GM21723 (cell line): ENCODE results near the gene ATP2A3.
"Not testable (repeated sequence)": the region's sequence is repeated elsewhere in the genome, so short reads cannot be mapped to it uniquely, and the experiment has no call there.

ENCODE experiments used
- ATAC-seq: cut with Tn5 transposase; IDR thresholded peaks from one replicate; pipeline ENCODE4 v1.9.1; 2021; ENCODE audit warnings: mild to moderate bottlenecking, moderate library complexity; ENCODE audit not compliant: unreplicated experiment

Gene ATP2A3

DNA sequence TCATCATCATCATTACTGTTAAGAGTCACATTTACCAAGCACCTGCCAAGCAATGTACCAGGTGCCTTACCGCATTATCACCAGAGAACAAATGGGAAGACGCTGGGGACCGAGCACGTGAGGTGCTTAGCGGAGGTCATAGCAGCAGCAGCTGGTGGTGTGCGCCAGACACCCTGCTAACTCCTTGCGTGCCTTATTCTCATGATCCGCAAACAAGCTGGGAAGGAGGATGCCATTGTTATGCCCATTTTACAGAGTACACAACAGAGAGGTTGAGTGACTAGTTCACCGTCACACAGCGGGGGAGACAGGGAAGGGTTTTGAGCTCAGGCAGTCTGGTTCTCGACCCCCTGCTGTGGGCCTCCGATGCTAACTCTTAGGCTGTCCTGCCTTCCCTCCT is 7.3 kb downstream of the ATP2A3 start:
- no peak for ATAC-seq

DNA sequence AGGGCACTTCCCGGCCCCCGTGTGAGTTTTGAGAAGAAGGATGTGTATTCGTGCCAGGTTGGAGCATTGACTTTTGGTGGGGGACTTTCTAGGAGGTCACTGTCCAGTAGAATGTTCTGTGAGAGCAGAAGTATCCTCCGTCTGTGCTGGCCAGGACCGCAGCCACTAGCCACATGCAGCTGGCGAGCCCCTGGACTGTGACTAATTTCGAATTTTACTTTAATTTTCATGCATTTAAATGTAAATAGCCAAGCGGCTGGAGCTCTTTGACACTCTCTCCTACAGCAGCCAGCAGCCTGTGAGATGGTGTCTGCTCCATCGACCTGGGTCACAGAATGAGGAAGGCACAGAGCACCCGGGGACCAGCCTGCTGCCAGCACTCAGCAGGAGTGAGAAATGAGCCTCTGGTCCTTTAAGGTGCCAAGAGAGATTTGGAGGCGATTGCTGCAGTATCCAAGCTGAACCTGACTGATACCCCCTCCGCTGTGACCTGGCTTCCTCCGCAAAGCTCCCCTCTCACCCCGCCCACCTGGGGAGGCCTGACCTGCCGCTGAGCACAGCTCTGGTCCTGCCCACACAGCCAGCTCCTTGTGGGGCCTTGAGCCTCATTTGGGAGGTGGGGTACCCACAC is 7.8 kb downstream of the ATP2A3 start:
- no peak for ATAC-seq

GRCh38 chr17:3955673-3955988 is 8.6 kb downstream of the ATP2A3 start:
- ATAC-seq, result no peak

GRCh38 chr17:3954976-3955672 is 9.1 kb downstream of the ATP2A3 start:
- no peak for ATAC-seq

DNA sequence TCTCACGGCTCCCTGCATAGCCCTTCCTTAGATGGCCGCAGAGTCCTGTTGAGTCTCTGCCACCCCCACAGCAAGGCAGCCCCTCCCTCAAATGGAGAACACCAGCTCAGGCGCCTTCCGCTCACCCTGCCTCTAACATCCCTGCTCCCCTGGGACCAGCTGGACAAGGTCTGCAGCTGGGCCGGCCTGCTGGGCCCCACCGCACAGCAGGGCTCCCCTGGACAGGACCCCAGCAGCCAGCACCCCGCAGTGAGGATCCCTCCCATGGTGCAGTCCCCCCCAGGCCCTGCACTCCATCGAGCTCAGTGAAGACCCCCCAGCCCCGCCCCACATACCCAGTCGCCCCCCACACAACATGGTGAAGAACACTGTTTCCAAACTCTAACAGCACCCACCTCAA is 10.2 kb downstream of the ATP2A3 start:
- ATAC-seq, result no peak

- ATAC-seq, result no peak
Observed at GRCh38 chr17:3953542-3953941, 10.7 kb downstream of the ATP2A3 start.

- no peak for ATAC-seq
Observed at GRCh38 chr17:3952186-3952585, 12.1 kb downstream of the ATP2A3 start.

- ATAC-seq, result no peak
Observed at GRCh38 chr17:3951420-3951819, 12.8 kb downstream of the ATP2A3 start.

GRCh38 chr17:3951003-3951402 is 13.2 kb downstream of the ATP2A3 start:
- ATAC-seq, result no peak

- ATAC-seq, result no peak
Observed at GRCh38 chr17:3950584-3950983, 13.7 kb downstream of the ATP2A3 start.

DNA sequence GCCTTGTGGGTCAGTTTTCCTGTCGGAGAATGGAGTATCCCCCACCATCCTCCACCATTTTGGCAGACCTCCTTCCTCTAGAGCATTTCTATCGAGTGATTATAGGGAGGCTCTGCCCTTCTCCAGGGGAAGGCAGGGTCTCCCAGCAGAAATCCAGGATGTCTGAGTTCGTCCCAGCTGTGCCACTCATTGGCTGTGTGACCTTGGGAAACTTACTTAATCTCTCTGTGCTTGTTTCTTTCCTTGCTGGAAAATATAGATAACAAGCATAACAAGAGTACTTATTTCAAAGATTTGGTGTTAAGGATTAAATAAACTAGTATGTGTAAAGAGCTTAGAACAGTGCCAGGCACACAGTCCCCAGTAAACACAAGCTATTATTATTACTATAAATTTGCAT is 14.8 kb downstream of the ATP2A3 start:
- no peak for ATAC-seq

- not testable (repeated sequence) for ATAC-seq
Observed at GRCh38 chr17:3948551-3948950, 15.7 kb downstream of the ATP2A3 start.

DNA sequence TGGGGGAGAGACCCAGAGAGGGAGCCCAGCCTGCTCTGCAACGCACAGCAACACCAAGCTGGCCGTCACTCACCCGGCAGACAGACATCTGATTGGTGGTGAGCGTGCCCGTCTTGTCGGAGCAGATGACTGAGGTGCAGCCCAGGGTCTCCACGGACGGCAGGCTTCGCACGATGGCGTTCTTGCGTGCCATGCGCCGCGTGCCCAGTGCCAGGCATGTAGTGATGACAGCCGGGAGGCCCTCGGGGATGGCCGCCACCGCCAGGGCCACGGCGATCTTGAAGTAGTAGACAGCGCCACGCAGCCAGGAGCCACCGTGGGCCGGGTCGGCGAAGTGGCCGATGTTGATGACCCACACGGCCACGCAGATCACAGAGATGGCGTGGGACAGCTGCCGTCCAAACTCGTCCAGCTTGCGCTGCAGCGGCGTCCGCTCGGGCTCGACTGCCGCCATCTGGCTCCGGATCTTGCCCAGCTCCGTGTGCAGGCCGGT is 16.9 kb downstream of the ATP2A3 start:
- ATAC-seq, result no peak

DNA sequence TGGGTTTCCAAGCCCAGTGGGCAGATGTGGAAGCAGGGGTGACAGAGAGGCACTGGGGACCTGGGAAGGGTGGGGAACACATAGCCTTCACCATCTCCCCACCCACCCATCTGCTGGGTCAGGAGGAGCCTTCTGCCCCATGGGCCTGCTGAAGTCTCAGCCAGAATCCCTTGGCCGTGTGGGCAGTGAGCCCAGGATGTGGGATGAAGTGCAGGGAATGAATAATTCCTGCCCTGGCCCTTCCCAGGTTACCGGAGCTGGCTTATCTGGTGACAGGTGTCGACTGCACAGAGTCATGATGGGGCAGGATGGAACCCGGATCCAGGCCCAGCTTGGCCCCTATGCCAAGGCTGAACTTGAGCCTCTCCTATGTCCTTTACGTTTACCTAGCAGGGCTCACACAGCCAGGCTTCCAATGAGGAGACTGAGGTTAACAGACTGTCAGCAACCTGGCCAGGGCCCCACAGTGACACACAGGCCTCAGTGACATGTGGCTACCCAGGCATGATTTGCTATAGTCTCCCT is 17.5 kb downstream of the ATP2A3 start:
- no peak for ATAC-seq

DNA sequence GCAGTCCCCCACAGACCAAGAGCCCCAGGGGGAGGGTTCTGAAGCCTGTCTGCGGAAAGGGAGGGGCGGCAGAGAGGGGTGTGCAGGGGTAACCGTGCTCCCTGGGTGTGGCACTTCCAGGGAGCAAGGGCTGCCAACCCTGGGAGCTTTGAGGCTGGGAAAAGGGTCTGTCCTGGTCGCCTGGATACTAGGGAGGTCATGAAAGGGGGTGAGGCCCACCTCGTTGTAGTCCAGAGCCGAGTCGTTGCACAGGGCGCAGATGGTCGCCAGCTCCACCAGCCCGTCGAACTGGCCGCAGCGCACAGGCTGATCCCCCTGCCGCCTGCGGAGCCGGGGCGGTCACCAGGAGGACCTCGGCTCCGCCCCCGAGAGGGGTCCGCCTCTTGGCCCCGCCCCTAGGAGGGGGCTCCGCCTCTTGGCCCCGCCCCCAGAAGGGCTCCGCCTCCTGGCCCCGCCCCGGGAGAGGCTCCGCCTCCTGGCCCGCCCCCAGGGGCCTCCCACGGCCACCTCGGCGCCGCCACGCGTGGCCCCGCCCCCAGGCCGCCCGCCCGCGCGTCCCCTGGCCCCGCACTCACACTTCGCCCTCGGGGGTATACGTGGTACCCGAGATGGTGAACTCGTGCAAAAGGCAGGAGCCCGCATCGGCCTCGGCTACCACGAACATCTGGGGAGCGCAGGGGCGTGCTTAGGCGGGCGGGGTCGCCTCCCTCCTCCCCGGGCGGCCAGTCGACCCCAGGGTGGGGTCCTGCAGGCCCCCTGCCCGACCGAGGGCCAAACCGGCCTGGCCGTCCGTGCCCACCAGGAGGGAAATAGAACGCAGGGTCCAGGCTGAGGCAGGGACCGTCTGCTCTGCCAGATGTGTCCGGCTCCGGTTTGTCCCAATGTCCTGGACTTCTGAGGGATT is 19.5 kb downstream of the ATP2A3 start:
- ATAC-seq, result no peak

DNA sequence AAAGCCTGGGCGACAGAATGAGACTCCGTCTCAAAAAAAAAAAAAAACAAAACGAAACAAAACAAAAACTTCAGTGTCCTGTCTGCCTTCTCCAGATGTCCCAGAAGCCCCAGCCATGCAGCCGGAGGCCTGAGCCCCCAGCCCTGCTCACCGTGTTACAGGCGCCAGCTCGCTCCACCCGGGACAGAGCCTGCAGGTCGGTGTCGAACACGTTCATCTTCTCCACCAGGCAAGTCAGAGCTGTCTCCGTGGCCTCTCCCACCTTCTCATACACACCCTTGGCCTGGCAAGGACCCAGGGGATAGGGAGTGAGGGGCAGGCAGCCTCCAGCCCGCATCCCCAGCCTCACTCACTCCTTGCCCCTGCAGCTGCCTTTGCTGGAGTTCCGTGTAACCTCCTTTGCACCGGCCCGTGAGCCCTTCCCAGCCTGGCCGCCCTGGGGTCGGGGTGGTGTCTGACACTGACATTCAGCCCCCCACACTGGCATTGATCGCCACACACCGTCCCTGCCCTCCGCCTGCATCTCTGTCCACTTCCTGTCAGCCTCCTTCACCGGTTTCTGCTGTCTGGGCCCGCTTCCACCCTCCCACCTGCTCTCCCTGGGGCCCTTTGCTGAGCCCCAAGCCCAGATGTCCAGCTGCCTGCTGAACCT is 20.9 kb downstream of the ATP2A3 start:
- no peak for ATAC-seq

- no peak for ATAC-seq
Observed at GRCh38 chr17:3940965-3941698, 23.1 kb downstream of the ATP2A3 start.

GRCh38 chr17:3937359-3937758 is 26.9 kb downstream of the ATP2A3 start:
- ATAC-seq, result no peak

DNA sequence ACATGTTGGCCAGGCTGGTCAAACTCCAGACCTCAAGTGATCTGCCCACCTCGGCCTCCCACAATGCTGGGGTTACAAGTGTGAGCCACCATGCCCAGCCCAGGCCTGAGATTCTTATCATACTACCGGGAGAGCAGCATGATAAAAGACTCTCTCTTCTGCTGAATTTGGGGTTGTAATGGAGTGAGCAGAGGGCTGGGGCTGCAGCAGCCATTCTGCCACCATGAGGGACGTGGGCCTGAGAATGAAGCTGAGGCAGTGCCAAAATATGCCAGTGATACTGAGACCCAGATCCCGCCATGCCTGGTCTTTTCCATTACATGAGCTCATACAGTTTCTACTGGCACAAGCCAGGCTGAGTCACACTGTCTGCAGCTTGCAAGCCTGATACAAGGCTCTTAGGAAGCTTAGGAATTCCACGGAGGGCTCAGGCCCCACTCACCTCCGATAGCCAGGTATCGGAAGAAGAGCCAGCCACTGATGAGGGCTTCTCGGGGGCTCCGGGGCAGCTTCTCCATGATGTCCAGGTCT is 28.3 kb downstream of the ATP2A3 start:
- ATAC-seq, result no peak

DNA sequence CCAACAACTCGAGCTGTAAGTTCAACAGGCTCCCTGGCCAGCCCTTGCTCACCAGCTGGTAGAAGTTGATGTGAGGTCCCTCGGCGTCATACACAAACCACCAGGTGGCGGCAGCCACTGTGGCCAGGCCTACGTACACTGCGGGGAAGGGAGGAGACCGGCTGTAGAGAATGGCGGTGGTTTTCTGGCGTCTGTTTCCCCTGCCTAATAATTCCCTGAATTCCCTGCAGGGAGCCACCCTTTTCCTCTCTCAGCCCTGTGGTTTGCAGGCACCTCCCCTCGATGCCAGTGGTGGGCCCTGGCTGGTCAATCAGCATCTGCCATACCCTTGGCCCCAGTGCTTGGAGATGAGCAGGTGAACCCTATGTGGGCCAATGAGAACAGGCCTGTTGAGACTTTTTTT is 29.1 kb downstream of the ATP2A3 start:
- no peak for ATAC-seq
